CD4-positive, alpha-beta T cell treated with Interleukin-1 beta for 1 hour (primary cell): ENCODE data around the gene PMP22.
"Not testable (repeated sequence)": the region's sequence is repeated elsewhere in the genome, so short reads cannot be mapped to it uniquely, and the experiment has no call there.

Source experiments
- DNase-seq, 2 donors: peaks; one replicate each; pipeline ENCODE4 v3.0.0-alpha.2; 2020 to 2022

The PMP22 gene

GRCh38 chr17:15200574-15200973 lies 64.6 kb downstream of the PMP22 start:
- DNase-seq, result not testable (repeated sequence)

- DNase-seq, result no peak
Measured at GRCh38 chr17:15197229-15197628, 67.9 kb downstream of the PMP22 start.

GRCh38 chr17:15194859-15195277 lies 70.3 kb downstream of the PMP22 start:
- no peak for DNase-seq

- no peak for DNase-seq
Measured at GRCh38 chr17:15185625-15185991, 79.5 kb downstream of the PMP22 start.

GRCh38 chr17:15184872-15185624 lies 80.1 kb downstream of the PMP22 start:
- DNase-seq, result no peak

- DNase-seq, result no peak
Measured at GRCh38 chr17:15181816-15182215, 83.3 kb downstream of the PMP22 start.

GRCh38 chr17:15181333-15181732 lies 83.8 kb downstream of the PMP22 start:
- no peak for DNase-seq

GRCh38 chr17:15180121-15180561 lies 85.0 kb downstream of the PMP22 start:
- DNase-seq, result no peak
